ENCODE measurements around the gene ARHGAP42.

DNA sequence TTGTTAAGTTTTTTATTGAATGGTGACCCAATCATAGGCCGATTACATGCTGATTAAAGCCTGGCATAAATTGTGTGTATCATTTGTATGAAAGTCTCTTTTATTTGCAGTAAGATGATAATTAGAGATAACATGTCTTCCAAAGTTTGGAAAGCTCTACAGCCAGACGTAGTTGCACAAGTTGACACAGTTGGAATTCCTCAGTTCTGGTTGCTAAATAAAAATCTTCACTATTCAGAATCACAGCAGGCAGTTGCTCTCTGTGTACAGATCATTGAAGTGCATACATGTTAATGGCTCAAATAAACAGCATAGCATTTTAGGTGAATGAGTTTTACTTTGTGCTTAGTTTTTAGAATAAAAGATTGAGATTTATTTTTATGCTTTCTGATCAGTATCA, 69.5 kb downstream of the ARHGAP42 start:
- TF ChIP-seq SMC3 (IDR thresholded peaks at IDR 0.05; ENCODE audit: borderline replicate concordance, low read length) (no peak), EP300 (IDR thresholded peaks at IDR 0.05; ENCODE audit: borderline replicate concordance in 1 of 2, control insufficient read depth in 1 of 2, low read depth in 2 of 2, low read length in 2 of 2) (no peak), ZNF274 (IDR thresholded peaks at IDR 0.05; ENCODE audit: insufficient read depth, insufficient read length) (no peak), POLR2AphosphoS5 (IDR thresholded peaks at IDR 0.05; ENCODE audit: low read length) (no peak), POLR2A (IDR thresholded peaks at IDR 0.05; ENCODE audit: low read depth, low read length) (no peak), FOXM1 (IDR thresholded peaks at IDR 0.05; ENCODE audit: low read depth, low read length) (no peak), MYC (IDR thresholded peaks at IDR 0.05; ENCODE audit: insufficient read depth, insufficient read length, insufficient replicate concordance, low read length, severe bottlenecking) (no peak), SMARCA5 (IDR thresholded peaks at IDR 0.05) (no peak), CTCF (IDR thresholded peaks at IDR 0.05 in 2 of 3, conservative IDR thresholded peaks at IDR 0.05 in 1 of 3; ENCODE audit: control insufficient read depth in 2 of 3, extremely low read depth in 1 of 3, insufficient read depth in 1 of 3, low read depth in 3 of 3, low read length in 3 of 3) (no peak), EGR1 (IDR thresholded peaks at IDR 0.05; ENCODE audit: borderline replicate concordance in 1 of 2, low read depth in 2 of 2, low read length in 2 of 2) (no peak), POLR2AphosphoS2 (IDR thresholded peaks at IDR 0.05; ENCODE audit: low read depth, low read length) (no peak)
- TF ChIP-seq, protein P1, sequence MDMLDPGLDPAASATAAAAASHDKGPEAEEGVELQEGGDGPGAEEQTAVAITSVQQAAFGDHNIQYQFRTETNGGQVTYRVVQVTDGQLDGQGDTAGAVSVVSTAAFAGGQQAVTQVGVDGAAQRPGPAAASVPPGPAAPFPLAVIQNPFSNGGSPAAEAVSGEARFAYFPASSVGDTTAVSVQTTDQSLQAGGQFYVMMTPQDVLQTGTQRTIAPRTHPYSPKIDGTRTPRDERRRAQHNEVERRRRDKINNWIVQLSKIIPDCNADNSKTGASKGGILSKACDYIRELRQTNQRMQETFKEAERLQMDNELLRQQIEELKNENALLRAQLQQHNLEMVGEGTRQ (IDR thresholded peaks at IDR 0.05; ENCODE audit: borderline replicate concordance, low read depth, low read length): no peak

Data from GM12878 (cell line).